H9 (cell line): ENCODE results near the gene SYS1. TPM values are rescaled to one million over a fixed set of nuclear protein-coding genes. Genes with fewer than 3 reads are reported as not detected.
A peak's percentile ranks its signal among the peaks of the same experiment; 100 is the strongest.

Source experiments
- DNase-seq: peaks from one replicate; pipeline ENCODE4 v3.0.0-alpha.2; 2017
- H2AFZ ChIP-seq: one replicate; pipeline ENCODE4 v1.6.1; 2013; ENCODE audit warnings: mild to moderate bottlenecking, low read length, control low read depth, moderate library complexity
- H2AK5ac ChIP-seq: 2 replicates; pipeline ENCODE4 v1.6.1; 2013; ENCODE audit warnings: low read length, control low read depth, mixed read lengths; ENCODE audit not compliant: insufficient read length
- H2BK120ac ChIP-seq: one replicate; pipeline ENCODE4 v1.6.1; 2013; ENCODE audit warnings: low read depth, mild to moderate bottlenecking, low read length, control low read depth, inconsistent platforms; ENCODE audit not compliant: poor library complexity, severe bottlenecking
- H2BK12ac ChIP-seq: 2 replicates; pipeline ENCODE4 v1.6.1; 2013; ENCODE audit warnings: low read length, control low read depth, mixed read lengths, low read depth; ENCODE audit not compliant: insufficient read length
- H2BK15ac ChIP-seq: 2 replicates; pipeline ENCODE4 v1.6.1; 2013; ENCODE audit warnings: low read depth, low read length, control low read depth
- H2BK20ac ChIP-seq: one replicate; pipeline ENCODE4 v1.6.1; 2013; ENCODE audit warnings: low read depth, mild to moderate bottlenecking, low read length, control low read depth, inconsistent platforms; ENCODE audit not compliant: poor library complexity, severe bottlenecking
- H2BK5ac ChIP-seq: 2 replicates; pipeline ENCODE4 v1.6.1; 2013; ENCODE audit warnings: low read length, control low read depth, mixed read lengths; ENCODE audit not compliant: insufficient read length
- H3K14ac ChIP-seq: 2 replicates; pipeline ENCODE4 v1.6.1; 2013; ENCODE audit warnings: low read length, control low read depth; ENCODE audit not compliant: insufficient read depth
- H3K18ac ChIP-seq: 2 replicates; pipeline ENCODE4 v1.6.1; 2013; ENCODE audit warnings: low read depth, mild to moderate bottlenecking, mixed read lengths, low read length, control low read depth; ENCODE audit not compliant: insufficient read length
- H3K23ac ChIP-seq: 2 replicates; pipeline ENCODE4 v1.6.1; 2013; ENCODE audit warnings: low read length, control low read depth, mixed read lengths, low read depth; ENCODE audit not compliant: insufficient read length
- H3K23me2 ChIP-seq: 2 replicates; pipeline ENCODE4 v1.6.1; 2013; ENCODE audit warnings: low read depth, mild to moderate bottlenecking, mixed read lengths, low read length, control low read depth; ENCODE audit not compliant: insufficient read length, poor library complexity, severe bottlenecking
- H3K27ac ChIP-seq: 2 replicates; pipeline ENCODE4 v1.5.1; 2013; ENCODE audit warnings: low read length, control low read depth, mixed read lengths, low read depth; ENCODE audit not compliant: insufficient read length
- H3K27me3 ChIP-seq: 2 replicates; pipeline ENCODE4 v1.6.1; 2013; ENCODE audit warnings: low read length, control low read depth, inconsistent platforms; ENCODE audit not compliant: insufficient read depth
- H3K4ac ChIP-seq: 2 replicates; pipeline ENCODE4 v1.6.1; 2013; ENCODE audit warnings: low read depth, mild to moderate bottlenecking, control low read depth, inconsistent platforms, low read length, moderate library complexity
- H3K4me1 ChIP-seq: 2 replicates; pipeline ENCODE4 v1.6.1; 2013; ENCODE audit warnings: low read length, control low read depth, inconsistent platforms; ENCODE audit not compliant: insufficient read depth
- H3K4me2 ChIP-seq: 2 replicates; pipeline ENCODE4 v1.6.1; 2013; ENCODE audit warnings: low read length, control low read depth, mixed read lengths; ENCODE audit not compliant: insufficient read length, insufficient read depth
- H3K56ac ChIP-seq: 2 replicates; pipeline ENCODE4 v1.6.1; 2013; ENCODE audit warnings: low read depth, mild to moderate bottlenecking, mixed read lengths, low read length, control low read depth; ENCODE audit not compliant: insufficient read length
- H3K79me1 ChIP-seq: 2 replicates; pipeline ENCODE4 v1.6.1; 2013; ENCODE audit warnings: low read depth, mild to moderate bottlenecking, moderate library complexity, low read length, control low read depth, inconsistent platforms; ENCODE audit not compliant: insufficient read depth, poor library complexity, severe bottlenecking
- H3K79me2 ChIP-seq: 2 replicates; pipeline ENCODE4 v1.6.1; 2013; ENCODE audit warnings: low read length, control low read depth, inconsistent platforms; ENCODE audit not compliant: insufficient read depth
- H3K9ac ChIP-seq: 2 replicates; pipeline ENCODE4 v1.6.1; 2013; ENCODE audit warnings: low read length, control low read depth, mixed read lengths; ENCODE audit not compliant: insufficient read length; ENCODE audit errors: extremely low read depth
- H3K9me3 ChIP-seq: one replicate; pipeline ENCODE4 v1.6.1; 2013; ENCODE audit warnings: low read depth, low read length, inconsistent platforms; ENCODE audit not compliant: control insufficient read depth
- H3T11ph ChIP-seq: one replicate; pipeline ENCODE4 v1.6.1; 2013; ENCODE audit warnings: mild to moderate bottlenecking, low read length, control low read depth, inconsistent platforms
- H4K20me1 ChIP-seq: one replicate; pipeline ENCODE4 v1.6.1; 2013; ENCODE audit not compliant: control insufficient read depth, insufficient read length, insufficient read depth
- H4K5ac ChIP-seq: 2 replicates; pipeline ENCODE4 v1.6.1; 2013; ENCODE audit warnings: low read depth, mild to moderate bottlenecking, mixed read lengths, low read length, control low read depth; ENCODE audit not compliant: insufficient read length
- H4K8ac ChIP-seq: replicated peaks from 2 replicates; pipeline ENCODE4 v1.6.1; 2013; ENCODE audit warnings: low read length, control low read depth, mixed read lengths, low read depth; ENCODE audit not compliant: insufficient read length
- H4K91ac ChIP-seq: 2 replicates; pipeline ENCODE4 v1.6.1; 2013; ENCODE audit warnings: low read depth, mild to moderate bottlenecking, moderate library complexity, mixed read lengths, low read length, control low read depth; ENCODE audit not compliant: insufficient read length
- H3K27ac Mint-ChIP-seq, 3 experiments: 2 replicates in 2 of 3; 3 replicates in 1 of 3; pipeline ENCODE4 v1.8.0; 2020 to 2021; ENCODE audit warnings: mixed read lengths in 3 of 3, mild to moderate bottlenecking in 1 of 3, moderate library complexity in 1 of 3
- H3K27me3 Mint-ChIP-seq: 2 replicates; pipeline ENCODE4 v1.8.0; 2021; ENCODE audit warnings: low read depth, mild to moderate bottlenecking, moderate library complexity, mixed read lengths
- H3K36me3 Mint-ChIP-seq, 3 experiments: 2 replicates in 2 of 3; 3 replicates in 1 of 3; pipeline ENCODE4 v1.8.0; 2020 to 2021; ENCODE audit warnings: low read depth in 3 of 3, mixed read lengths in 3 of 3; ENCODE audit not compliant: insufficient read depth in 1 of 3
- H3K4me1 Mint-ChIP-seq, 2 experiments: 2 replicates each; pipeline ENCODE4 v1.8.0; 2020; ENCODE audit warnings: mixed read lengths in 2 of 2
- H3K4me3 Mint-ChIP-seq, 2 experiments: 2 replicates in 1 of 2; 3 replicates in 1 of 2; pipeline ENCODE4 v1.8.0; 2020 to 2021; ENCODE audit warnings: mild to moderate bottlenecking in 2 of 2, mixed read lengths in 2 of 2, moderate library complexity in 1 of 2
- H3K9me3 Mint-ChIP-seq, 2 experiments: 2 replicates in 1 of 2; 3 replicates in 1 of 2; pipeline ENCODE4 v1.8.0; 2020; ENCODE audit warnings: mild to moderate bottlenecking in 2 of 2, mixed read lengths in 2 of 2, moderate library complexity in 1 of 2
- WGBS: extraction: QIAGEN DNeasy Blood & Tissue Kit; methylation state at CpG from one replicate; pipeline ENCODE4 v1.1.7; 2013; ENCODE audit warnings: missing lambda C conversion rate, low lambda C conversion rate, mixed read lengths; ENCODE audit not compliant: insufficient read length; ENCODE audit errors: extremely low coverage; 5-methylcytosine and 5-hydroxymethylcytosine counted together
- total RNA-seq: library from RNA; stranded (reverse); gene quantifications from 2 replicates; pipeline ENCODE4 v1.2.1, GENCODE V29; 2021
- TF ChIP-seq, protein P1 (sequence below): fragments of 200-600 bp; sonication (generic); conservative IDR thresholded peaks from 3 replicates; pipeline ENCODE4 v1.8.0; 2021; ENCODE audit warnings: antibody characterized with exemption, mild to moderate bottlenecking

The SYS1 gene
- total RNA-seq, 1 experiment from 2014 or later, result 21.0 TPM

DNA sequence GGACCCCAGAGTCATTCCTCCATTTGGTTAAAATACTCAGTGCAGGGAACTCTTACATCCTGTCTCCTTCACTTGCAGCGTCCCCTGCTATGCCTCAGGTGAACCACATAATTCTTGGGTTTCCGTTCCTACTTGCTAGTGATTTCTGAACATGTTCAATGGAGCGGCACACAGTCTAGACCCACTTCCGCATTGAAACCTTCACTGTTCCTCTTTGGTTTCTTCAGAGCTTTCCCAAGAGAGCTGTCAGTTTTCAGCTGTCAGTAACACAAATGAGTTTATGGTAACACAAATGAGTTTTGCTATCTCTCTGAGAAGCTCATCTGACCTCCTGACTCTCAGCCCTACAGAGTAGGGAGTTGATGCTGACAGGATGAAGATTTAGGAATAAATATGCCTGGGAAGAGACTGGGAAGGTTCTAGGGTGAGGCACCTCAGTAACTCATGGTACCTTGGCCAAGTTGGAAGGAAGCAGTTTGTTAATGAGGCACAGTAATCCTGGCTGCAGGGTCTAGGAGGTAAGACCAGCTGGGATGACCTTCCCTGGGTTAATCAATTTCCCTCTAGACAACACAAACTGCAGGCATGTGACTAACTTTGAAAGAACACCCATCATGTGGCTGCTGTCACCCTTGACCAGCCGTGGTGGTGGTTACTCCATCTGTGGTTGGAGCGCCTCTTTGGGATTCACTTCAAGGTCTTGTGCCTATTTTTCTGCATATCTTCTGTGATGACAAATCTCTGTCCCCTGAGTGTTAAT is 5.4 kb downstream of the SYS1 start:
- H3T11ph ChIP-seq, result no peak overlapping the region
- H3K79me2 ChIP-seq, result no peaks in the 10 kb centered on the region; the same call in 1 of the 2 replicates
- no peak overlapping the region for H3K9ac ChIP-seq
- H2BK120ac ChIP-seq, result no peak overlapping the region
- Mint-ChIP-seq H3K27ac (no peak overlapping the region), H3K4me1 (peaks cover 17 to 18% of the 10 kb centered on the region in 2 experiments), H3K9me3 (no peaks in the 10 kb centered on the region), H3K4me3 (no peak overlapping the region), H3K27me3 (peaks cover 13% of the 10 kb centered on the region), H3K36me3 (peaks cover 6 to 35% (median 20%) of the 10 kb centered on the region in 3 experiments; a peak in 6 of 7 replicates)
- H2BK5ac ChIP-seq, result no peak overlapping the region
- H3K14ac ChIP-seq, result no peak overlapping the region
- peaks cover 6% of the 10 kb centered on the region; the same call in 1 of the 2 replicates for H3K4me1 ChIP-seq
- peaks cover 2% of the 10 kb centered on the region; the same call in 1 of the 2 replicates for H3K27me3 ChIP-seq
- no peak overlapping the region for H2AK5ac ChIP-seq
- no peaks in the 10 kb centered on the region for H3K9me3 ChIP-seq
- H4K20me1 ChIP-seq, result no peaks in the 10 kb centered on the region
- H4K8ac ChIP-seq, result no peak overlapping the region
- DNase-seq, result peak; percentile 3
- no peak overlapping the region for H3K4me2 ChIP-seq
- no peak overlapping the region for H2BK12ac ChIP-seq
- peaks cover 2% of the 10 kb centered on the region for H3K79me1 ChIP-seq
- peaks cover 14% of the 10 kb centered on the region for H3K23me2 ChIP-seq
- no peak overlapping the region for H4K91ac ChIP-seq
- no peak overlapping the region for H2BK15ac ChIP-seq
- H4K5ac ChIP-seq, result no peak overlapping the region
- no peak overlapping the region for H3K4ac ChIP-seq
- H3K18ac ChIP-seq, result no peak overlapping the region
- TF ChIP-seq, protein P1, sequence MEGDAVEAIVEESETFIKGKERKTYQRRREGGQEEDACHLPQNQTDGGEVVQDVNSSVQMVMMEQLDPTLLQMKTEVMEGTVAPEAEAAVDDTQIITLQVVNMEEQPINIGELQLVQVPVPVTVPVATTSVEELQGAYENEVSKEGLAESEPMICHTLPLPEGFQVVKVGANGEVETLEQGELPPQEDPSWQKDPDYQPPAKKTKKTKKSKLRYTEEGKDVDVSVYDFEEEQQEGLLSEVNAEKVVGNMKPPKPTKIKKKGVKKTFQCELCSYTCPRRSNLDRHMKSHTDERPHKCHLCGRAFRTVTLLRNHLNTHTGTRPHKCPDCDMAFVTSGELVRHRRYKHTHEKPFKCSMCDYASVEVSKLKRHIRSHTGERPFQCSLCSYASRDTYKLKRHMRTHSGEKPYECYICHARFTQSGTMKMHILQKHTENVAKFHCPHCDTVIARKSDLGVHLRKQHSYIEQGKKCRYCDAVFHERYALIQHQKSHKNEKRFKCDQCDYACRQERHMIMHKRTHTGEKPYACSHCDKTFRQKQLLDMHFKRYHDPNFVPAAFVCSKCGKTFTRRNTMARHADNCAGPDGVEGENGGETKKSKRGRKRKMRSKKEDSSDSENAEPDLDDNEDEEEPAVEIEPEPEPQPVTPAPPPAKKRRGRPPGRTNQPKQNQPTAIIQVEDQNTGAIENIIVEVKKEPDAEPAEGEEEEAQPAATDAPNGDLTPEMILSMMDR, result no peak
- H3K23ac ChIP-seq, result no peak overlapping the region
- WGBS, result no CpG with 5 or more reads among the region's 6 CpGs
- H3K27ac ChIP-seq, result no peak overlapping the region
- H2AFZ ChIP-seq, result no peak overlapping the region
- no peak overlapping the region for H2BK20ac ChIP-seq
- H3K56ac ChIP-seq, result no peak overlapping the region
